ENCODE measurements around the gene ZNF689. TPM values are rescaled to one million over a fixed set of nuclear protein-coding genes. Genes with fewer than 3 reads are reported as not detected.

Gene ZNF689
- polyA plus RNA-seq, 4 donors: 5.7 to 8.9 (median 7.0) TPM

DNA sequence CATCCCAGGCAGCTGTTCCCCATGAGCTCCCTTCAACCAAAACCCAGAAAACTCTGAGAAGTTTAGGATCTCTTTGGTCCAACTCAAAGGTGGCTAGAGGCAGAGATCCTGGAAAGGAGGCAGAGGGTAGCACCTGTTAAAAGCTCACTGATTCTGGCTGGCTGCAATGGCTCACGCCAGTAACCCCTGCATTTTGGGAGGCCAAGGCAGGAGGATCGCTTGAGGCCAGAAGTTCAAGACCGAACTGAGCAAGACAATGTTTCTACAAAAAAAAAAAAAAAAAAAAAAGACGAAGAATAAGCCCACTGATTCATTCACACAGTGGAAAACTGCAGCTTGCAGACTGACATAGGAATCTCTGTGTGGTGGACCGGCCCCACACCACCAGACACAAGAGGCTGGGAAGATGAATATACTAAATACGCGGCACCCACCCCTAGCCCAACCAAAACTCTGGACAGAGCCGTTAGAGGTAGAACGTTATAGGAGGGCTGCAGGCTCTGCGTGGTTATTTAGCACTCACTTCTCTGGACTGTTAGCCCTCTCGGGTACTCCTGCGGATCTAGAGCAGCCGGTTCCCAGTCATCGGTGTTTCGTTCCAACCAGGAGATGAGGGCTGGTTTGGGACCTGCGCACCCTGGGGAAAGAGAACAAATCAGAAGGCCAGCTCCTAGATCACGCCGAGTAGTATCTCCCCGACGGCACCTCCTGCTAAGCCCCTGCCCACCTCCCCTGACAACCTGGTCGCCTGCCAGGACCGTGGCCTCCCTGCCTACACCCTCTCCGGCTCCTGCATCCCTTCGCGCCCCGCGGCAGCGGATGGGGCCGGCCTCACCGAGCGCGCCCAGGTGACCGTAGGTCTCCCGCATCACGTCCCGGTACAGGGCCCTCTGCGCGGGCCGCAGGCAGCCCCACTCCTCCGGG, 925 bp downstream of the ZNF689 start:
- H3K27ac ChIP-seq (ENCODE audit: low read depth in 1 of 3, low read length in 2 of 3): peak overlapping the region; percentile 86 to 96 (median 92)
- peaks cover 3 to 43% (median 3%) of the 10 kb centered on the region in 3 donors for H3K36me3 ChIP-seq (ENCODE audit: control insufficient read depth in 3 of 3, insufficient read depth in 2 of 3, low read depth in 1 of 3, low read length in 3 of 3)
- H3K4me3 ChIP-seq (ENCODE audit: low read depth in 1 of 3, low read length in 3 of 3): peak overlapping the region; percentile 67 to 89 (median 89)
- H3K4me1 ChIP-seq (ENCODE audit: control insufficient read depth in 3 of 3, insufficient read depth in 2 of 3, low read depth in 1 of 3, low read length in 2 of 3): peaks cover 0 to 9% (median 5%) of the 10 kb centered on the region in 3 donors
- 11 to 13% (median 11%) methylated on average over 35 to 40 of the region's 40 CpGs for WGBS, 3 donors
- FAIRE-seq (no peak), DNase-seq (peak; percentile 46 to 80)
- H3K9me3 ChIP-seq (ENCODE audit: control insufficient read depth in 2 of 2, insufficient read depth in 1 of 2, low read depth in 1 of 2, low read length in 1 of 2): no peaks in the 10 kb centered on the region
- H3K27me3 ChIP-seq (ENCODE audit: control insufficient read depth in 3 of 3, insufficient read depth in 3 of 3, low read length in 3 of 3): no peaks in the 10 kb centered on the region

DNA sequence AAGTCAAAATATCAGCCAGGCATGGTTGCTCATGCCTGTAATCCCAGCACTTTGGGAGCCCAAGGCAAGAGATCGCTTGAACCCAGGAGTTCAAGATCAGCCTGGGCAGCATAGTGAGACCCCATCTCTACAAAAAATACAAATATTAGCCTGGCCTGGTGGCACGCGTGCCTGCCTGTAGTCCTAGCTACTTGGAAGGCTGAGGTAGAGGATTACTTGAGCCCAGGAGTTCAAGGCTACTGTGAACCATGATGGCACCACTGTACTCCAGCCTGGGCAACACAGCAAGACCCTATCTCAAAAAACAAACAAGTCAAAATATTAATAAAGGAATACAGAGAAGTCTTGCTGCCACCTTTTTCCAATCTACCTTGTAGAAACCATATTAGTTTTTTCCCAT, 4.2 kb downstream of the ZNF689 start:
- Histone ChIP-seq H3K4me3 (ENCODE audit: low read depth in 1 of 3, low read length in 3 of 3) (no peak overlapping the region), H3K27ac (ENCODE audit: low read depth in 1 of 3, low read length in 2 of 3) (no peak overlapping the region), H3K4me1 (ENCODE audit: control insufficient read depth in 3 of 3, insufficient read depth in 2 of 3, low read depth in 1 of 3, low read length in 2 of 3) (peaks cover 0 to 19% (median 8%) of the 10 kb centered on the region in 3 donors), H3K27me3 (ENCODE audit: control insufficient read depth in 3 of 3, insufficient read depth in 3 of 3, low read length in 3 of 3) (no peaks in the 10 kb centered on the region), H3K9me3 (ENCODE audit: control insufficient read depth in 2 of 2, insufficient read depth in 1 of 2, low read depth in 1 of 2, low read length in 1 of 2) (peaks cover 0 to 2% of the 10 kb centered on the region in 2 donors), H3K36me3 (ENCODE audit: control insufficient read depth in 3 of 3, insufficient read depth in 2 of 3, low read depth in 1 of 3, low read length in 3 of 3) (peaks cover 3 to 57% (median 7%) of the 10 kb centered on the region in 3 donors)
- WGBS, 3 donors: 90 to 97% (median 97%) methylated on average over 3 of the region's 3 CpGs
- DNase-seq (no peak), FAIRE-seq (no peak)

DNA sequence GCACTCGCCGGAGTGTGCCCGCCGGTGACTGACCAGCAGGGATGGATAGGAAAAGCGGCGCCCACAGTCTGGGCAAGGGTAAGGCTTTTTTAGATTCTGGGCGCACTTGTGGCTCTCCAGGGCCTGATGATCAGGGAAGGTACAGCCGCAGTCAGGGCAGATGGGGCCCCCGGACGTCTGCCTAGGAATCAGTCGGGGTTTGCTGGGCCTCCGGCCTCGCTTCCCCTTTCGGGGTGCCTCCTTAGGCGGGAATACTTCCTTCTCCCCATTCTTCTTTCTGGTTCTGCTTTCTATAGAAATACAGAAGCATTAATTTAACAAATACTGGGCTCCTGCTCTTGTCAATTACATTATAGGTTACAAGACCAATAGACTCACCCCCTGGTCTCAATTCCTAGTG, 5.0 kb downstream of the ZNF689 start:
- Histone ChIP-seq H3K27me3 (ENCODE audit: control insufficient read depth in 3 of 3, insufficient read depth in 3 of 3, low read length in 3 of 3) (no peaks in the 10 kb centered on the region), H3K4me3 (ENCODE audit: low read depth in 1 of 3, low read length in 3 of 3) (no peak overlapping the region), H3K9me3 (ENCODE audit: control insufficient read depth in 2 of 2, insufficient read depth in 1 of 2, low read depth in 1 of 2, low read length in 1 of 2) (peaks cover 0 to 6% of the 10 kb centered on the region in 2 donors), H3K27ac (ENCODE audit: low read depth in 1 of 3, low read length in 2 of 3) (no peak overlapping the region), H3K4me1 (ENCODE audit: control insufficient read depth in 3 of 3, insufficient read depth in 2 of 3, low read depth in 1 of 3, low read length in 2 of 3) (peaks cover 0 to 19% (median 8%) of the 10 kb centered on the region in 3 donors), H3K36me3 (ENCODE audit: control insufficient read depth in 3 of 3, insufficient read depth in 2 of 3, low read depth in 1 of 3, low read length in 3 of 3) (peaks cover 3 to 57% (median 7%) of the 10 kb centered on the region in 3 donors)
- no peak for FAIRE-seq
- WGBS, 3 donors: 85 to 89% (median 88%) methylated on average over 12 to 15 of the region's 15 CpGs
- DNase-seq: no peak

DNA sequence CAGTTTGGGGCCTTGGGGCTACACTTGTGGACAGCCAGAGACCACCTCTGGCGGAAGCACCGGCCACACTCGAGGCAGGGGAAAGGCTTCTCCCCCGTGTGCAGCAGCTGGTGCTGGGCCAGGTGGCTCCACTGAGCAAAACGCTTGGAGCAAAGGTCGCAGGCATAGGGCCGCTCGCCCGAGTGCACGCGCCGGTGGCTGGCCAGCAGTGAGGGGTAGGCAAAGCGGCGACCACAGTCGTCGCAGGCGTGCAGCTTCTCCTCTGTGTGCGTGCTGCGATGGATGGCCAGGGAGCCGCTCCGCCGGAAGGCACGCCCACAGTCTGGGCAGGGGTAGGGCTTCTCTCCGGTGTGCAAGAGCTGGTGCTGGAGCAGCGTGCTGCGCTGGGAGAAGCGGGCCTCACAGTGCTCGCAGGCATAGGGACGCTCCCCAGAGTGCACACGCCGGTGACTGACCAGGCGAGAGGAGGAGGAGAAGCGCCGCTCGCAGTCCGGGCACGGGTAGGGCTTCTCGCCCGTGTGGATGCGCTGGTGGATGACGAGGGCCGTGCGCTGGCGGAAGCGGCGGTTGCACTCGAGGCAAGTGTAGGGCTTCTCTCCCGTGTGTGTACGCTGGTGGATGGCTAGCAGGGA, 5.8 kb downstream of the ZNF689 start:
- Histone ChIP-seq H3K27ac (ENCODE audit: low read depth in 1 of 3, low read length in 2 of 3) (peak overlapping the region; percentile 8 to 84 (median 37)), H3K4me1 (ENCODE audit: control insufficient read depth in 3 of 3, insufficient read depth in 2 of 3, low read depth in 1 of 3, low read length in 2 of 3) (peaks cover 0 to 19% (median 8%) of the 10 kb centered on the region in 3 donors), H3K36me3 (ENCODE audit: control insufficient read depth in 3 of 3, insufficient read depth in 2 of 3, low read depth in 1 of 3, low read length in 3 of 3) (peaks cover 3 to 57% (median 7%) of the 10 kb centered on the region in 3 donors), H3K27me3 (ENCODE audit: control insufficient read depth in 3 of 3, insufficient read depth in 3 of 3, low read length in 3 of 3) (no peaks in the 10 kb centered on the region), H3K9me3 (ENCODE audit: control insufficient read depth in 2 of 2, insufficient read depth in 1 of 2, low read depth in 1 of 2, low read length in 1 of 2) (peaks cover 0 to 6% of the 10 kb centered on the region in 2 donors), H3K4me3 (ENCODE audit: low read depth in 1 of 3, low read length in 3 of 3) (no peak overlapping the region)
- 51 to 84% (median 60%) methylated on average over 42 to 49 of the region's 49 CpGs for WGBS, 3 donors
- FAIRE-seq (no peak), DNase-seq (peak in 1 of 2 donors; percentile 58)

DNA sequence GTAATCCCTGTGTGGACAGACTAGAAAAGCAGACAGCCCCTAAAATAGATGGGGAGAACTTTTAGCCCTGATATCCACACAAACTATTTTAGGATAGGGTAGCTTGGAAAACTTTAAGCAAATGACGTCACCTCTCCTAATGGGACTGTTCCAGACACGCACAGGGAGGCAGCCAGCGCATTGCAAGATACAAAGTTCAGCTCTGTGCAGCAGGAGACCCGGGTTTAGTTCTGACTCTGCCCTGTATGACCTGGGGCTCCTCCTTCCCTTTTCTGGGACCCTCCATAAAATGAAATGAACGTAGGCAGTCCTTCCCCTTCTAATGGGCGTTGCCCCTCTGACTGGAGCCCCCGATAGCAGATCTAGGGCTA, 6.3 kb downstream of the ZNF689 start:
- H3K27ac ChIP-seq (ENCODE audit: low read depth in 1 of 3, low read length in 2 of 3): peak overlapping the region; percentile 8 to 84 (median 37)
- H3K36me3 ChIP-seq (ENCODE audit: control insufficient read depth in 3 of 3, insufficient read depth in 2 of 3, low read depth in 1 of 3, low read length in 3 of 3): peaks cover 3 to 56% (median 7%) of the 10 kb centered on the region in 3 donors
- peaks cover 0 to 17% (median 8%) of the 10 kb centered on the region in 3 donors for H3K4me1 ChIP-seq (ENCODE audit: control insufficient read depth in 3 of 3, insufficient read depth in 2 of 3, low read depth in 1 of 3, low read length in 2 of 3)
- FAIRE-seq (no peak), DNase-seq (peak; percentile 49 to 83)
- H3K9me3 ChIP-seq (ENCODE audit: control insufficient read depth in 2 of 2, insufficient read depth in 1 of 2, low read depth in 1 of 2, low read length in 1 of 2): peaks cover 0 to 6% of the 10 kb centered on the region in 2 donors
- no peak overlapping the region for H3K4me3 ChIP-seq (ENCODE audit: low read depth in 1 of 3, low read length in 3 of 3)
- H3K27me3 ChIP-seq (ENCODE audit: control insufficient read depth in 3 of 3, insufficient read depth in 3 of 3, low read length in 3 of 3): no peaks in the 10 kb centered on the region
- 22 to 58% (median 45%) methylated on average over 7 of the region's 7 CpGs for WGBS, 3 donors

DNA sequence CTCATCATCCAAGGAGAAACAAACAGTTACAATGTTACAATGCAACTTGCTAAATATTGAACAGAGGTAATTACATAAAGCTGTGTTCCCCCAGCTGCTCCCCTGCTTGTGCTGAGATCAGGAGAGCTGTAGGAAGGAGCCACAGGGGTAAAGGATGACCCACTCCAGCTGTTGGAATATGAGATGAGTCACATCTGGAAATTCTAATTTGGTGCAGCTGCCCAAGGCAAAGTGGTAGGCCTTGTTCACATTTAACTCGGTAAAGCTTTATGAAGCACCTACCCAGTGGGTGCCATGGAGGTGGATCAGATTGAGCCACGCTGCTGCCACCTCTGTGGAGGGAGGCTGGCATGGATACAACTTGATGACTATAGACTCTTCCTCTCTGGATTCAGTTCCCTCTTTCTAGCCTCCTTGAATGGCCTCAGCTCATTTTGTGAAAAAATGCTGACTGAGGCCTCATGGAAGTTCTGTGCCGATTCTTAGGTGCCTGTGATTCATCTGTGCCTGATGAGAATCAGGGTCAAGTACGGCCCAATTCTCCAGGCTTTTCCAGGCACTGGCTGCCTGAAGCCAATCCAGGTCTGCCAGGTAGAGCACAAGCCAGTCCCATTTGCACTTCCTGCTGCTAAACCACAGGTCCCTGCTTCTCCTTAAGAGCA, 7.4 kb downstream of the ZNF689 start:
- no peak for FAIRE-seq
- Histone ChIP-seq H3K9me3 (ENCODE audit: control insufficient read depth in 2 of 2, insufficient read depth in 1 of 2, low read depth in 1 of 2, low read length in 1 of 2) (peaks cover 0 to 6% of the 10 kb centered on the region in 2 donors), H3K4me3 (ENCODE audit: low read depth in 1 of 3, low read length in 3 of 3) (no peak overlapping the region), H3K27ac (ENCODE audit: low read depth in 1 of 3, low read length in 2 of 3) (peak overlapping the region in 1 of 3 donors; percentile 40), H3K36me3 (ENCODE audit: control insufficient read depth in 3 of 3, insufficient read depth in 2 of 3, low read depth in 1 of 3, low read length in 3 of 3) (peaks cover 3 to 46% (median 7%) of the 10 kb centered on the region in 3 donors), H3K4me1 (ENCODE audit: control insufficient read depth in 3 of 3, insufficient read depth in 2 of 3, low read depth in 1 of 3, low read length in 2 of 3) (peaks cover 0 to 11% (median 4%) of the 10 kb centered on the region in 3 donors), H3K27me3 (ENCODE audit: control insufficient read depth in 3 of 3, insufficient read depth in 3 of 3, low read length in 3 of 3) (no peaks in the 10 kb centered on the region)
- 64% methylated on average over 4 of the region's 4 CpGs for WGBS, 3 donors
- DNase-seq: no peak

DNA sequence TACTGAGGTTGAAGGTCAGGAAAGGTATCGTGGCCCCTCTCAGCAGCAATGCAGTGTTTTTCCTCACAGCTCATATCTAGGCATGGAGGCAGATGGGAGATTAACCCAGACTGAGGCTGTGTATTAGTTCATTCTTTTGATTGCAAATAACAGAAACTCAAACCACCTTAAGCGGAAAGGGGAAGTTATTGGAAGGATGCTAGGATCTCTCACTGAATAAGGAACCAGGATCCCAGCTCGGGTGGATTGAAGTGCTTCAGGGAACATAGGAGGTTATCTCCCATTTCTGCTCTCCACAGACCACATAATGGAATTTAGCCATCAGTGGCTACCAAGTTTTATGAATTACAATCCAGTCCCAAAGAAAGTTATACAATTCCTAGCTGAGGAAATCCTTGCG, 8.2 kb downstream of the ZNF689 start:
- DNase-seq (no peak), FAIRE-seq (no peak)
- H3K4me1 ChIP-seq (ENCODE audit: control insufficient read depth in 3 of 3, insufficient read depth in 2 of 3, low read depth in 1 of 3, low read length in 2 of 3): peaks cover 0 to 11% (median 4%) of the 10 kb centered on the region in 3 donors
- 76 to 87% (median 86%) methylated on average over 4 of the region's 4 CpGs for WGBS, 3 donors
- H3K36me3 ChIP-seq (ENCODE audit: control insufficient read depth in 3 of 3, insufficient read depth in 2 of 3, low read depth in 1 of 3, low read length in 3 of 3): peaks cover 3 to 39% (median 7%) of the 10 kb centered on the region in 3 donors
- H3K4me3 ChIP-seq (ENCODE audit: low read depth in 1 of 3, low read length in 3 of 3): no peak overlapping the region
- H3K9me3 ChIP-seq (ENCODE audit: control insufficient read depth in 2 of 2, insufficient read depth in 1 of 2, low read depth in 1 of 2, low read length in 1 of 2): peaks cover 0 to 6% of the 10 kb centered on the region in 2 donors
- no peak overlapping the region for H3K27ac ChIP-seq (ENCODE audit: low read depth in 1 of 3, low read length in 2 of 3)
- no peaks in the 10 kb centered on the region for H3K27me3 ChIP-seq (ENCODE audit: control insufficient read depth in 3 of 3, insufficient read depth in 3 of 3, low read length in 3 of 3)

DNA sequence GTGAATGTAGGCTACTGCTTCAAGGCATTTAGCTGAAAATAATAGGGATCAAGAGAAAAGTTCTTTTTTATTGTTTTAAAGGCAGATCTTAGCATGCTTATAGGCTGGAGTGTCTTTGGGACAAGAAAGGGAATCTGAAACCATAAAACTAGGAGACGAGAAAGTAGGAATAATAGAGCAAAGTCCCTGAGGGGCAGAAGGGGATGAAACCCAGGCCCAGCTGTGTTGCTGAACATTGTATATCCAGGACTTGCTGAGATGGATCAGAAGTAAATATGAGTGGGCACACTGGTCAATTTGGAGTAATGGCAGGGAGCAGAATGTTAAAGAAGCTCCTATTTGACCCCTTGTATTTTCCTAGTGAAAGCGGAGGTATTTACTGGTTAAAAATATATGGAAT, 9.3 kb downstream of the ZNF689 start:
- DNase-seq (no peak), FAIRE-seq (no peak)
- WGBS, 3 donors: 86 to 94% (median 89%) methylated on average over 2 of the region's 2 CpGs
- no peaks in the 10 kb centered on the region for H3K27me3 ChIP-seq (ENCODE audit: control insufficient read depth in 3 of 3, insufficient read depth in 3 of 3, low read length in 3 of 3)
- no peak overlapping the region for H3K4me3 ChIP-seq (ENCODE audit: low read depth in 1 of 3, low read length in 3 of 3)
- peaks cover 0 to 6% of the 10 kb centered on the region in 2 donors for H3K9me3 ChIP-seq (ENCODE audit: control insufficient read depth in 2 of 2, insufficient read depth in 1 of 2, low read depth in 1 of 2, low read length in 1 of 2)
- no peak overlapping the region for H3K27ac ChIP-seq (ENCODE audit: low read depth in 1 of 3, low read length in 2 of 3)
- peaks cover 0 to 11% (median 4%) of the 10 kb centered on the region in 3 donors for H3K4me1 ChIP-seq (ENCODE audit: control insufficient read depth in 3 of 3, insufficient read depth in 2 of 3, low read depth in 1 of 3, low read length in 2 of 3)
- H3K36me3 ChIP-seq (ENCODE audit: control insufficient read depth in 3 of 3, insufficient read depth in 2 of 3, low read depth in 1 of 3, low read length in 3 of 3): peaks cover 3 to 30% (median 7%) of the 10 kb centered on the region in 3 donors
